SK-N-SH (cell line): ENCODE data around the gene FOSL1. TPM values are rescaled to one million over a fixed set of nuclear protein-coding genes. Genes with fewer than 3 reads are reported as not detected.

Source experiments
- CTCF ChIA-PET: fragments of 300-600, 350-600 bp; formaldehyde crosslinking; extraction: SDS; loops from one replicate; lab custom pipeline; 2021; lab: Yijun Ruan, JAX
- POLR2A ChIA-PET: fragments of 350-600 bp; sonication (Branson Sonifier 250); formaldehyde crosslinking; extraction: SDS; loops from one replicate; lab custom pipeline; 2020; ENCODE audit warnings: antibody characterized with exemption, inconsistent platforms; lab: Yijun Ruan, JAX
- DNase-seq: peaks from one replicate; pipeline ENCODE4 v3.0.0; 2012
- H2AFZ ChIP-seq: fragments of 200-600 bp; sonication (generic); 2 replicates; pipeline ENCODE4 v1.8.1; 2016; ENCODE audit warnings: antibody characterized with exemption, mild to moderate bottlenecking, low read depth
- H3F3A ChIP-seq: fragments of 200-600 bp; sonication (generic); replicated peaks from 2 replicates; pipeline ENCODE3; 2016; ENCODE audit warnings: antibody characterized with exemption, mild to moderate bottlenecking; ENCODE audit not compliant: insufficient read depth
- H3K27ac ChIP-seq, 2 experiments: fragments of 200-500 bp in 1 of 2; fragments of 200-600 bp in 1 of 2; sonication (Bioruptor generic) in 1 of 2; sonication (generic), shearing (Covaris generic) in 1 of 2; 2 replicates each; pipeline versions ENCODE4 v1.5.1 to v1.6.1; 2014 to 2016; ENCODE audit warnings: low read depth in 2 of 2, inconsistent platforms in 1 of 2, low read length in 1 of 2, mild to moderate bottlenecking in 1 of 2, mixed read lengths in 1 of 2
- H3K27me3 ChIP-seq: fragments of 200-600 bp; sonication (generic), shearing (Covaris generic); 2 replicates; pipeline ENCODE4 v1.6.1; 2016; ENCODE audit warnings: mixed run types; ENCODE audit not compliant: insufficient read depth
- H3K36me3 ChIP-seq, 2 experiments: fragments of 200-500 bp in 1 of 2; fragments of 200-600 bp in 1 of 2; sonication (Bioruptor generic) in 1 of 2; sonication (generic) in 1 of 2; replicated peaks in 1 of 2; 2 replicates each; pipeline versions ENCODE3 to v1.5.1; 2014 to 2016; ENCODE audit warnings: low read length in 1 of 2, mild to moderate bottlenecking in 1 of 2; ENCODE audit not compliant: insufficient read depth in 2 of 2, control insufficient read depth in 1 of 2
- H3K4me1 ChIP-seq, 2 experiments: fragments of 200-500 bp in 1 of 2; fragments of 200-600 bp in 1 of 2; sonication (Bioruptor generic) in 1 of 2; sonication (generic), shearing (Covaris generic) in 1 of 2; 2 replicates each; pipeline versions ENCODE4 v1.5.1 to v1.6.1; 2014 to 2016; ENCODE audit warnings: low read depth in 1 of 2, low read length in 1 of 2, mixed run types in 1 of 2; ENCODE audit not compliant: insufficient read depth in 2 of 2, control insufficient read depth in 1 of 2
- H3K4me2 ChIP-seq: fragments of 200-600 bp; sonication (generic), shearing (Covaris generic); 2 replicates; pipeline ENCODE4 v1.6.1; 2017; ENCODE audit warnings: mixed run types
- H3K4me3 ChIP-seq, 2 experiments: fragments of 200-500 bp in 1 of 2; fragments of 200-600 bp in 1 of 2; sonication (Bioruptor generic) in 1 of 2; sonication (generic), shearing (Covaris generic) in 1 of 2; 2 replicates each; pipeline versions ENCODE4 v1.5.1 to v1.8.1; 2014 to 2016; ENCODE audit warnings: low read depth in 2 of 2, inconsistent platforms in 1 of 2, low read length in 1 of 2, mild to moderate bottlenecking in 1 of 2, mixed read lengths in 1 of 2, moderate library complexity in 1 of 2
- H3K79me2 ChIP-seq: fragments of 200-600 bp; sonication (generic); 2 replicates; pipeline ENCODE4 v1.8.1; 2017; ENCODE audit warnings: mild to moderate bottlenecking; ENCODE audit not compliant: insufficient read depth
- H3K9ac ChIP-seq: fragments of 200-600 bp; sonication (generic); 2 replicates; pipeline ENCODE4 v1.6.1; 2017; ENCODE audit warnings: mixed run types
- H3K9me2 ChIP-seq: fragments of 200-600 bp; sonication (generic); 2 replicates; pipeline ENCODE4 v1.6.1; 2017; ENCODE audit warnings: mixed run types
- H3K9me3 ChIP-seq: fragments of 200-600 bp; sonication (generic); 2 replicates; pipeline ENCODE4 v1.6.1; 2017; ENCODE audit warnings: mixed run types, mild to moderate bottlenecking, moderate library complexity
- H4K20me1 ChIP-seq: fragments of 200-600 bp; sonication (generic); 2 replicates; pipeline ENCODE4 v1.6.1; 2017; ENCODE audit warnings: mild to moderate bottlenecking, mixed run types; ENCODE audit not compliant: insufficient read depth
- EP300 ChIP-seq, 2 experiments: IDR thresholded peaks; 2 replicates each; pipeline versions ENCODE4 v1.4.0 to v1.6.1; 2012; ENCODE audit warnings: borderline replicate concordance in 1 of 2, low read depth in 1 of 2, low read length in 1 of 2
- FOXM1 ChIP-seq: IDR thresholded peaks from 2 replicates; pipeline ENCODE4 v1.4.0; 2012; ENCODE audit warnings: low read depth, mild to moderate bottlenecking
- MXI1 ChIP-seq: IDR thresholded peaks from 2 replicates; pipeline ENCODE4 v1.6.1; 2012; ENCODE audit warnings: mild to moderate bottlenecking, low read depth, low read length, improper control_type of control experiment
- NRF1 ChIP-seq: IDR thresholded peaks from 2 replicates; pipeline ENCODE4 v1.6.1; 2012; ENCODE audit warnings: low read depth, mild to moderate bottlenecking, low read length
- POLR2AphosphoS5 ChIP-seq: IDR thresholded peaks from 2 replicates; pipeline ENCODE4 v1.6.1; 2012; ENCODE audit warnings: low read depth, low read length
- RAD21 ChIP-seq: IDR thresholded peaks from 2 replicates; pipeline ENCODE4 v1.6.1; 2012; ENCODE audit warnings: mild to moderate bottlenecking, low read length
- RFX5 ChIP-seq: IDR thresholded peaks from 2 replicates; pipeline ENCODE4 v1.6.1; 2012; ENCODE audit warnings: mild to moderate bottlenecking, improper control_type of control experiment, low read length
- RXRA ChIP-seq: IDR thresholded peaks from 2 replicates; pipeline ENCODE4 v1.4.0; 2012; ENCODE audit warnings: low read depth, mild to moderate bottlenecking, borderline replicate concordance
- SIN3A ChIP-seq: IDR thresholded peaks from 2 replicates; pipeline ENCODE4 v1.6.1; 2012; ENCODE audit warnings: low read depth, mild to moderate bottlenecking, low read length, moderate library complexity, borderline replicate concordance
- TAF1 ChIP-seq: IDR thresholded peaks from 2 replicates; pipeline ENCODE4 v1.6.1; 2012; ENCODE audit warnings: low read depth, mild to moderate bottlenecking, low read length, moderate library complexity, borderline replicate concordance
- WGBS: methylation state at CpG from one replicate; pipeline ENCODE4 v1.1.6; 2017; ENCODE audit warnings: low lambda C conversion rate; 5-methylcytosine and 5-hydroxymethylcytosine counted together
- polyA plus RNA-seq, 3 experiments: library from polyadenylated mRNA; depleted of rRNA; stranded (reverse); fragments of >200 nt; gene quantifications; 2 replicates each; pipeline ENCODE4 v1.2.3, GENCODE V29; 2012
- TF ChIP-seq, protein P1 (sequence below): fragments of 150-350 bp; IDR thresholded peaks from 2 replicates; pipeline ENCODE4 v1.6.1; 2017; ENCODE audit warnings: antibody characterized with exemption, low read length, low read depth, borderline replicate concordance
- TF ChIP-seq, protein P2 (sequence below): fragments of 200-600 bp; sonication (generic); IDR thresholded peaks from 2 replicates; pipeline ENCODE4 v1.6.1; 2017; ENCODE audit warnings: antibody characterized with exemption, mild to moderate bottlenecking, moderate library complexity
- TF ChIP-seq, protein P3 (sequence below): IDR thresholded peaks from 2 replicates; pipeline ENCODE4; 2012
- TF ChIP-seq, protein P4 (sequence below): IDR thresholded peaks from 2 replicates; pipeline ENCODE4 v1.4.0; 2012; ENCODE audit warnings: low read depth, borderline replicate concordance

The FOSL1 gene
- polyA plus RNA-seq, 1 of the 3 experiments (the other 2 are of a cell fraction) = 30.1 TPM

DNA sequence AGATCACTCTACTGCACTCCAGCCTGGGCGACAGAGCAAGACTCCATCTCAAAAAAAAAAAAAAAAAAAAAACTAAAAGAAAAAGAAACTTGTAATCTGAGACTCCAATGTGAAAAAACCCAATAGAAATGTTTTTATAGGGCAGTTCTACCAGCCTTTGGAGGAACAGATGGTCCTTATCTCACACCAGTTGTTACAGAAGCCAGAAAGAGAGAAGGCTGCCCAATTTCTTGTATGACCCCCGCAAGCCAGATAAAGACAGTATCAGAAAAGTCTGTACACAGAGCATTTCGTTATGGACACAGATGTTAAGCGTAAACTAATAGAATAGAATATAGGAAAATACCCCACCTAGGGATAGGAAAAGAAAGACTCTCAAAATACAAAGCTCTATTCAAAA lies 33.8 kb upstream of the FOSL1 start:
- Histone ChIP-seq H3K4me1 (peaks cover 0 to 3% of the 10 kb centered on the region in 2 experiments; a peak in 1 of 4 replicates), H3K4me2 (no peak overlapping the region), H3K36me3 (no peaks in the 10 kb centered on the region), H3K9me2 (no peaks in the 10 kb centered on the region), H3F3A (peaks cover 4% of the 10 kb centered on the region), H3K4me3 (no peak overlapping the region), H3K9me3 (no peaks in the 10 kb centered on the region), H3K9ac (no peak overlapping the region), H3K27me3 (no peaks in the 10 kb centered on the region), H2AFZ (0 out of 2 replicates have a peak overlapping the region, but pooled peaks have one; percentile 29), H4K20me1 (no peaks in the 10 kb centered on the region), H3K79me2 (no peaks in the 10 kb centered on the region), H3K27ac (no peak overlapping the region)
- ChIA-PET POLR2A (no interaction called here), CTCF (interaction anchor here (4.0 kb wide), 1 partner anchor 12 kb away, joined by 22 read pairs; no protein-coding TSS in a partner anchor)
- DNase-seq = no peak
- 81% methylated on average over 4 of the region's 4 CpGs for WGBS
- TF ChIP-seq POLR2AphosphoS5 = no peak
- no peak for TF ChIP-seq TAF1
- TF ChIP-seq, protein P1, sequence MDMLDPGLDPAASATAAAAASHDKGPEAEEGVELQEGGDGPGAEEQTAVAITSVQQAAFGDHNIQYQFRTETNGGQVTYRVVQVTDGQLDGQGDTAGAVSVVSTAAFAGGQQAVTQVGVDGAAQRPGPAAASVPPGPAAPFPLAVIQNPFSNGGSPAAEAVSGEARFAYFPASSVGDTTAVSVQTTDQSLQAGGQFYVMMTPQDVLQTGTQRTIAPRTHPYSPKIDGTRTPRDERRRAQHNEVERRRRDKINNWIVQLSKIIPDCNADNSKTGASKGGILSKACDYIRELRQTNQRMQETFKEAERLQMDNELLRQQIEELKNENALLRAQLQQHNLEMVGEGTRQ = no peak
- TF ChIP-seq, protein P2, sequence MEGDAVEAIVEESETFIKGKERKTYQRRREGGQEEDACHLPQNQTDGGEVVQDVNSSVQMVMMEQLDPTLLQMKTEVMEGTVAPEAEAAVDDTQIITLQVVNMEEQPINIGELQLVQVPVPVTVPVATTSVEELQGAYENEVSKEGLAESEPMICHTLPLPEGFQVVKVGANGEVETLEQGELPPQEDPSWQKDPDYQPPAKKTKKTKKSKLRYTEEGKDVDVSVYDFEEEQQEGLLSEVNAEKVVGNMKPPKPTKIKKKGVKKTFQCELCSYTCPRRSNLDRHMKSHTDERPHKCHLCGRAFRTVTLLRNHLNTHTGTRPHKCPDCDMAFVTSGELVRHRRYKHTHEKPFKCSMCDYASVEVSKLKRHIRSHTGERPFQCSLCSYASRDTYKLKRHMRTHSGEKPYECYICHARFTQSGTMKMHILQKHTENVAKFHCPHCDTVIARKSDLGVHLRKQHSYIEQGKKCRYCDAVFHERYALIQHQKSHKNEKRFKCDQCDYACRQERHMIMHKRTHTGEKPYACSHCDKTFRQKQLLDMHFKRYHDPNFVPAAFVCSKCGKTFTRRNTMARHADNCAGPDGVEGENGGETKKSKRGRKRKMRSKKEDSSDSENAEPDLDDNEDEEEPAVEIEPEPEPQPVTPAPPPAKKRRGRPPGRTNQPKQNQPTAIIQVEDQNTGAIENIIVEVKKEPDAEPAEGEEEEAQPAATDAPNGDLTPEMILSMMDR = no peak
- no peak for TF ChIP-seq RXRA
- TF ChIP-seq, protein P3, sequence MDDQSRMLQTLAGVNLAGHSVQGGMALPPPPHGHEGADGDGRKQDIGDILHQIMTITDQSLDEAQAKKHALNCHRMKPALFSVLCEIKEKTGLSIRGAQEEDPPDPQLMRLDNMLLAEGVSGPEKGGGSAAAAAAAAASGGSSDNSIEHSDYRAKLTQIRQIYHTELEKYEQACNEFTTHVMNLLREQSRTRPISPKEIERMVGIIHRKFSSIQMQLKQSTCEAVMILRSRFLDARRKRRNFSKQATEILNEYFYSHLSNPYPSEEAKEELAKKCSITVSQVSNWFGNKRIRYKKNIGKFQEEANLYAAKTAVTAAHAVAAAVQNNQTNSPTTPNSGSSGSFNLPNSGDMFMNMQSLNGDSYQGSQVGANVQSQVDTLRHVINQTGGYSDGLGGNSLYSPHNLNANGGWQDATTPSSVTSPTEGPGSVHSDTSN = no peak
- TF ChIP-seq RAD21 = no peak
- TF ChIP-seq FOXM1 = no peak
- TF ChIP-seq SIN3A = no peak
- TF ChIP-seq MXI1 = no peak
- TF ChIP-seq, protein P4, sequence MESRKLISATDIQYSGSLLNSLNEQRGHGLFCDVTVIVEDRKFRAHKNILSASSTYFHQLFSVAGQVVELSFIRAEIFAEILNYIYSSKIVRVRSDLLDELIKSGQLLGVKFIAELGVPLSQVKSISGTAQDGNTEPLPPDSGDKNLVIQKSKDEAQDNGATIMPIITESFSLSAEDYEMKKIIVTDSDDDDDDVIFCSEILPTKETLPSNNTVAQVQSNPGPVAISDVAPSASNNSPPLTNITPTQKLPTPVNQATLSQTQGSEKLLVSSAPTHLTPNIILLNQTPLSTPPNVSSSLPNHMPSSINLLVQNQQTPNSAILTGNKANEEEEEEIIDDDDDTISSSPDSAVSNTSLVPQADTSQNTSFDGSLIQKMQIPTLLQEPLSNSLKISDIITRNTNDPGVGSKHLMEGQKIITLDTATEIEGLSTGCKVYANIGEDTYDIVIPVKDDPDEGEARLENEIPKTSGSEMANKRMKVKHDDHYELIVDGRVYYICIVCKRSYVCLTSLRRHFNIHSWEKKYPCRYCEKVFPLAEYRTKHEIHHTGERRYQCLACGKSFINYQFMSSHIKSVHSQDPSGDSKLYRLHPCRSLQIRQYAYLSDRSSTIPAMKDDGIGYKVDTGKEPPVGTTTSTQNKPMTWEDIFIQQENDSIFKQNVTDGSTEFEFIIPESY = no peak
- TF ChIP-seq EP300 (IDR thresholded peaks at IDR 0.05; ENCODE audit: borderline replicate concordance in 1 of 2, low read depth in 1 of 2, low read length in 1 of 2) = no peak
- TF ChIP-seq RFX5 = no peak
- no peak for TF ChIP-seq NRF1
